Measurements from ENCODE around the gene RCOR1. TPM values are rescaled to one million over a fixed set of nuclear protein-coding genes. Genes with fewer than 3 reads are reported as not detected.

RCOR1 gene
- total and polyA plus RNA-seq, 2 of the 8 experiments (the other 6 are each of a cell fraction or from before 2014, with no cell fraction given), result 12.3 to 26.3 TPM

GRCh38 chr14:102746634-102747438 lies 154.4 kb downstream of the RCOR1 start:
- Histone ChIP-seq H2BK5ac (ENCODE audit: low read depth, low read length) (no peak overlapping the region), H3K79me2 (ENCODE audit: control insufficient read depth in 1 of 2, insufficient read depth in 2 of 2, low read length in 2 of 2) (no peaks in the 10 kb centered on the region), H3K27me3 (replicated peaks in 1 of 4; ENCODE audit: control insufficient read depth in 3 of 4, extremely low read depth in 1 of 4, insufficient read depth in 3 of 4, low read length in 3 of 4) (no peaks in the 10 kb centered on the region), H3K23me2 (ENCODE audit: low read depth, low read length) (no peaks in the 10 kb centered on the region), H3K14ac (ENCODE audit: insufficient read length) (no peak overlapping the region), H4K5ac (ENCODE audit: insufficient read length, low read depth, low read length) (no peak overlapping the region), H3K56ac (replicated peaks; ENCODE audit: insufficient read length, low read depth, low read length) (no peak overlapping the region), H2AFZ (ENCODE audit: low read length) (no peak overlapping the region), H3K4me3 (ENCODE audit: extremely low read depth in 1 of 4, insufficient read depth in 2 of 4, low read depth in 3 of 4, low read length in 4 of 4) (no peak overlapping the region), H3K18ac (ENCODE audit: extremely low read depth, low read length) (no peak overlapping the region), H3K9me3 (ENCODE audit: insufficient read depth in 2 of 2, low read depth in 1 of 2, low read length in 1 of 2) (no peaks in the 10 kb centered on the region), H3K4me2 (ENCODE audit: insufficient read depth in 1 of 2, low read depth in 2 of 2, low read length in 2 of 2) (no peak overlapping the region), H2BK20ac (ENCODE audit: low read length) (no peak overlapping the region), H2AK5ac (ENCODE audit: low read depth, low read length) (0 out of 2 replicates have a peak overlapping the region, but pooled peaks have one; percentile 39), H3K23ac (ENCODE audit: insufficient read length) (no peak overlapping the region), H2BK12ac (ENCODE audit: low read depth, low read length) (no peak overlapping the region), H2BK120ac (replicated peaks; ENCODE audit: low read depth, low read length) (no peak overlapping the region), H2BK15ac (ENCODE audit: low read length) (peak overlapping the region; percentile 61; the same call in 1 of the 2 replicates), H4K8ac (ENCODE audit: extremely low read depth, insufficient read depth, low read length) (peak overlapping the region; percentile 51; the same call in 1 of the 2 replicates), H3K4ac (replicated peaks; ENCODE audit: insufficient read length, low read depth, low read length) (no peak overlapping the region), H3K27ac (ENCODE audit: low read depth, low read length) (no peak overlapping the region), H4K20me1 (replicated peaks in 1 of 2; ENCODE audit: control insufficient read depth in 1 of 2, insufficient read depth in 2 of 2, low read length in 2 of 2) (peaks cover 0 to 2% of the 10 kb centered on the region in 2 experiments), H3K9ac (replicated peaks in 1 of 4; ENCODE audit: extremely low read depth in 1 of 4, low read depth in 3 of 4, low read length in 3 of 4) (no peak overlapping the region), H3K79me1 (ENCODE audit: low read depth, low read length) (no peaks in the 10 kb centered on the region), H3K4me1 (replicated peaks in 1 of 4; ENCODE audit: control insufficient read depth in 3 of 4, insufficient read depth in 4 of 4, low read length in 3 of 4) (peaks cover 0 to 9% (median 2%) of the 10 kb centered on the region in 4 experiments; a peak in 5 of 7 replicates), H4K91ac (replicated peaks; ENCODE audit: insufficient read length, low read length) (no peak overlapping the region), H3K36me3 (ENCODE audit: control insufficient read depth in 2 of 4, insufficient read depth in 4 of 4, low read length in 3 of 4) (no peaks in the 10 kb centered on the region)
- DNase-seq (ENCODE audit: low read depth in 1 of 2, low spot score in 2 of 2) (no peak), FAIRE-seq (no peak)
- WGBS, 2 experiments (ENCODE audit: extremely low coverage in 1 of 2, insufficient coverage in 1 of 2, insufficient read length in 1 of 2, insufficient replicate concordance in 2 of 2, low coverage in 1 of 2, low lambda C conversion rate in 2 of 2, missing lambda C conversion rate in 1 of 2), result 97% methylated on average over 23 of the region's 28 CpGs; no CpG with 5 or more reads in 1 of the 2 experiments
- POLR2A ChIA-PET (ENCODE audit: partially characterized antibody), result interaction anchor here (1.1 kb wide), 1 partner anchor 12 kb away, joined by 3 read pairs; no protein-coding TSS in a partner anchor
- CTCF ChIA-PET (ENCODE audit: partially characterized antibody), result interaction anchor here (1.7 kb wide), 1 partner anchor 26 kb away, joined by 5 read pairs; no protein-coding TSS in a partner anchor
- TF ChIP-seq POLR2A (IDR thresholded peaks at IDR 0.05; ENCODE audit: control extremely low read depth in 1 of 2, low read depth in 2 of 2, low read length in 2 of 2), result no peak
- TF ChIP-seq SIN3A (conservative IDR thresholded peaks at IDR 0.05 in 1 of 2, IDR thresholded peaks at IDR 0.05 in 1 of 2; ENCODE audit: low read depth in 1 of 2, low read length in 2 of 2), result no peak
- no peak for TF ChIP-seq HDAC6 (IDR thresholded peaks at IDR 0.05; ENCODE audit: low read depth, low read length)
- no peak for TF ChIP-seq TAF7 (optimal IDR thresholded peaks at IDR 0.05; ENCODE audit: borderline replicate concordance, low read depth, low read length)
- TF ChIP-seq ZNF274 (IDR thresholded peaks at IDR 0.05; ENCODE audit: borderline replicate concordance, extremely low read depth, low read length), result no peak
- TF ChIP-seq ASH2L (IDR thresholded peaks at IDR 0.05; ENCODE audit: low read length), result no peak
- TF ChIP-seq JUND (IDR thresholded peaks at IDR 0.05; ENCODE audit: low read length), result no peak
- TF ChIP-seq, protein P1, sequence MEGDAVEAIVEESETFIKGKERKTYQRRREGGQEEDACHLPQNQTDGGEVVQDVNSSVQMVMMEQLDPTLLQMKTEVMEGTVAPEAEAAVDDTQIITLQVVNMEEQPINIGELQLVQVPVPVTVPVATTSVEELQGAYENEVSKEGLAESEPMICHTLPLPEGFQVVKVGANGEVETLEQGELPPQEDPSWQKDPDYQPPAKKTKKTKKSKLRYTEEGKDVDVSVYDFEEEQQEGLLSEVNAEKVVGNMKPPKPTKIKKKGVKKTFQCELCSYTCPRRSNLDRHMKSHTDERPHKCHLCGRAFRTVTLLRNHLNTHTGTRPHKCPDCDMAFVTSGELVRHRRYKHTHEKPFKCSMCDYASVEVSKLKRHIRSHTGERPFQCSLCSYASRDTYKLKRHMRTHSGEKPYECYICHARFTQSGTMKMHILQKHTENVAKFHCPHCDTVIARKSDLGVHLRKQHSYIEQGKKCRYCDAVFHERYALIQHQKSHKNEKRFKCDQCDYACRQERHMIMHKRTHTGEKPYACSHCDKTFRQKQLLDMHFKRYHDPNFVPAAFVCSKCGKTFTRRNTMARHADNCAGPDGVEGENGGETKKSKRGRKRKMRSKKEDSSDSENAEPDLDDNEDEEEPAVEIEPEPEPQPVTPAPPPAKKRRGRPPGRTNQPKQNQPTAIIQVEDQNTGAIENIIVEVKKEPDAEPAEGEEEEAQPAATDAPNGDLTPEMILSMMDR (IDR thresholded peaks at IDR 0.05; ENCODE audit: control extremely low read depth in 1 of 3, insufficient read depth in 1 of 3, low read depth in 1 of 3, low read length in 3 of 3), result no peak
- TF ChIP-seq EP300 (IDR thresholded peaks at IDR 0.05; ENCODE audit: borderline replicate concordance in 1 of 2, low read depth in 2 of 2, low read length in 2 of 2), result no peak
